HG02970 (cell line): ENCODE data around the gene SNX19.

ENCODE experiments used
- ATAC-seq: cut with Tn5 transposase; IDR thresholded peaks from one replicate; pipeline ENCODE4 v1.9.1; 2021; ENCODE audit warnings: mild to moderate bottlenecking, moderate library complexity, moderate number of reproducible peaks; ENCODE audit not compliant: unreplicated experiment, low FRiP score

SNX19 gene

DNA sequence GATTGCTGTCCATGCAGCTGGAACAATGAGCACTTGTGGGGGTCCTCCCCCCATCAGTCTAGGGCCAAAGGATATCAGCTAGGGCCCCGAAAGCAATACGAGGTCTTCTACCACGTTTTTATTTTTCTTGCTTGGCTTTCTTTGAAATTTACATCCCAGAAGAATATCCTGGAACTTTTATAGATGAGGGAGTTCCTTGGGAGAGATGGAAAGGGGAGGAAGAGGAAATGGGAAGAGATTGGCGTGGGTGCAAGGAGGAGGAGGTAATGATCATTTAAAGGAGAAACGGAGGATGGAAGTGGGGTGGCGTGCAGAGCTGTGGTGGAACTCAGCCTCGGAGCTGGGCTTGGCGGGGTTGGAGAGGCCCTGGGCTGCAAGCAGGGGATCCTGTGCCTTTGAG, 90.3 kb downstream of the SNX19 start:
- no peak for ATAC-seq

DNA sequence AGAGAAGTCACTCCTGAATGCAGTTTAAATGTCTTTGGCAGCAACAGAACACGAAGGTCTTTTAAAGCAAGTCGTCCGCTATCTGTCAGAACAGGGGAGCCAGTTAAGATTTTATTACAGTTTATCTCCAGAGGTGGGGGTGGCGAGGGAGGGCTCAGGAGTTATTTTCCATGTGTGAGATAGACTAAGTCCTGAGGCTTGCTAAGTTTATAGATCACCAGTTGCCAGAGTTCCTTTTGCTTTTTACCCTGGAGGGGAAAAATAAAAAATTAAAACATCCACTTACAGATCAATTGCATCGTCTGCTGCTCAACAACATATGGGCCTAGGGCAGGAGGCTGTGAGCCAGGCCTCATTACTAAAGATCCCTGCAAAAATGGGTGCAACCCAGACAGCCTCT, 90.7 kb downstream of the SNX19 start:
- no peak for ATAC-seq
